Ovary (tissue), 9 donors: Measurements from ENCODE around the gene GDPD2. TPM values are rescaled to one million over a fixed set of nuclear protein-coding genes. Genes with fewer than 3 reads are reported as not detected.

Experiments used
- DNase-seq, 5 donors: peaks; one replicate each; pipeline ENCODE4 v3.0.0-alpha.2; 2019 to 2020
- H3K27ac ChIP-seq, 2 donors: fragments of 200-600 bp; one replicate each; pipeline versions ENCODE4 v1.5.1 to v1.8.0; 2019 to 2022
- H3K27me3 ChIP-seq: fragments of 200-600 bp; one replicate; pipeline ENCODE4 v1.8.0; 2022
- H3K36me3 ChIP-seq: fragments of 200-600 bp; sonication (generic); one replicate; pipeline ENCODE4 v1.5.1; 2019
- H3K4me1 ChIP-seq: one replicate; pipeline ENCODE4 v1.8.1; 2013; ENCODE audit warnings: mild to moderate bottlenecking, moderate library complexity; ENCODE audit not compliant: insufficient read depth
- H3K4me3 ChIP-seq: fragments of 200-600 bp; sonication (generic); one replicate; pipeline ENCODE4 v1.5.1; 2017
- H3K9me3 ChIP-seq, 2 donors: fragments of 200-600 bp in 1 of 2; sonication (generic) in 1 of 2; one replicate each; pipeline versions ENCODE4 v1.5.1 to v1.8.1; 2013 to 2019; ENCODE audit warnings: mild to moderate bottlenecking in 1 of 2, moderate library complexity in 1 of 2
- EP300 ChIP-seq: sonication (generic); formaldehyde crosslinking; IDR thresholded peaks from one replicate; pipeline ENCODE4 v1.6.1; 2017; ENCODE audit warnings: antibody characterized with exemption
- POLR2A ChIP-seq: fragments of 450-650 bp; IDR thresholded peaks from one replicate; pipeline ENCODE4 v1.6.1; 2017; ENCODE audit warnings: antibody characterized with exemption, mild to moderate bottlenecking, moderate library complexity
- WGBS, 3 donors: extraction: QIAGEN DNeasy Blood & Tissue Kit in 1 of 3; methylation state at CpG; one replicate each; pipeline versions ENCODE4 v1.1.5 to v1.1.7; 2013 to 2017; 5-methylcytosine and 5-hydroxymethylcytosine counted together
- intact Hi-C, 4 donors: fragments of 100-400 bp; cut with DNase I; formaldehyde crosslinking; loops; one replicate each; pipeline versions ENCODE4 v1.11.0 to v1.15.1; 2022 to 2023
- polyA plus RNA-seq, 2 donors: library from polyadenylated mRNA; stranded (reverse); fragments of 200-250 nt in 1 of 2; fragments of 350-450 nt in 1 of 2; fragmentation: Illumina TruSeq in 1 of 2; extraction: RNeasy Lipid Tissue Mini Kit (QIAGEN cat#74804) in 1 of 2; gene quantifications; one replicate each; pipeline ENCODE4 v1.2.3, GENCODE V29; 2013 to 2014
- total RNA-seq, 7 donors: library from RNA; depleted of rRNA in 2 of 7; stranded (reverse); fragments of >200 nt in 2 of 7; fragmentation: NEBNext Ultra II Directional in 3 of 7; extraction: Animal tissue kit (Norgen Biotek cat#: 25700) in 3 of 7; gene quantifications; one replicate each; pipeline versions ENCODE4 v1.1.0 to v1.2.4, GENCODE V29; 2016 to 2023
- TF ChIP-seq, protein P1 (sequence below), 3 donors: fragments of 450-650 bp in 2 of 3; fragments of 200-600 bp in 1 of 3; IDR thresholded peaks; one replicate each; pipeline versions ENCODE4 v1.5.1 to v1.8.0; 2016 to 2022; ENCODE audit warnings: antibody characterized with exemption in 3 of 3, mild to moderate bottlenecking in 1 of 3
- donor health status: DM: no; HTN: no; CAD: no; lungs with moderate emphysema.
- donor health status: DM: no; HTN: no; CAD: no.
- donor health status: Bipolar disorder and iron deficiency.
- donor health status: DM: yes; HTN: yes; CAD: no.
- donor health status: DM: no; HTN: no; CAD: no.
- donor health status: DM: yes; HTN: yes; CAD: no.

The GDPD2 gene
- total and polyA plus RNA-seq, 9 donors = not detected

DNA sequence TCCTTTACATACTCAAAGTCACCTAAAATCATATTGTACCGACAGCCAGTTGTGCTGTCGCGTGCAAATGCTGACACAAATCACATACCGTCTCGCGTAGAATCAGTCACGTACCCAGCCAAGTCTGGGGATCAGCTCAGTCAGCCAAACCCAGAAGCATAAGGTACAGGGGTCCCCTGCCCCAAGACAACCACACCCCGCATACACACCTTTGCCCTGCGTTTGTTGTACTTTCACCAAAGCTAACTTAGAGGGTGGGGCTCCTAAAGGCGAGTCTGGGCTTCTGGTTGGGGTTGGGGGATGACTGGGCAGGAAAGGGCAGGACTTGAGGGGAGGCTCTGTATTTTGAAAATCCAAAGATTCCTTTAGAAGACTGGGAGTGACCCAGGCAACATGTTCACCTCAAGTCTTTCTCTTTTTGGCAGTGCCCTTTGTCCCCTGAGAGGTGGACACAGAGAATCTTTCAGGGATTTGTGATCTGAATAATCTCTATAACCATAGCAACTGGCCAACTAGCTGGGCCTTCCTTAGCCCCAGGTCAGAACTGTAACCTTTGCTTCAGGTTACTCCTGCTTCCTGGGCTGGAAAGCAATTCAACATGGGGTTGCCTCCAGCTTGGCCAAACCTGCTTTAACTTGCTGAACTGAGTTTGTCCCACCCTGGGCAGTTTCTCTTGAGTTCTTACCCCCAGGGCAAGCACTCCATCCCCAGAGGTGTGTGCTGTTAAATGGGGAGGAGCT is 992 bp downstream of the GDPD2 start:
- intact Hi-C loops = no loop called here
- no peak for TF ChIP-seq POLR2A
- no peak for TF ChIP-seq EP300
- TF ChIP-seq, protein P1, sequence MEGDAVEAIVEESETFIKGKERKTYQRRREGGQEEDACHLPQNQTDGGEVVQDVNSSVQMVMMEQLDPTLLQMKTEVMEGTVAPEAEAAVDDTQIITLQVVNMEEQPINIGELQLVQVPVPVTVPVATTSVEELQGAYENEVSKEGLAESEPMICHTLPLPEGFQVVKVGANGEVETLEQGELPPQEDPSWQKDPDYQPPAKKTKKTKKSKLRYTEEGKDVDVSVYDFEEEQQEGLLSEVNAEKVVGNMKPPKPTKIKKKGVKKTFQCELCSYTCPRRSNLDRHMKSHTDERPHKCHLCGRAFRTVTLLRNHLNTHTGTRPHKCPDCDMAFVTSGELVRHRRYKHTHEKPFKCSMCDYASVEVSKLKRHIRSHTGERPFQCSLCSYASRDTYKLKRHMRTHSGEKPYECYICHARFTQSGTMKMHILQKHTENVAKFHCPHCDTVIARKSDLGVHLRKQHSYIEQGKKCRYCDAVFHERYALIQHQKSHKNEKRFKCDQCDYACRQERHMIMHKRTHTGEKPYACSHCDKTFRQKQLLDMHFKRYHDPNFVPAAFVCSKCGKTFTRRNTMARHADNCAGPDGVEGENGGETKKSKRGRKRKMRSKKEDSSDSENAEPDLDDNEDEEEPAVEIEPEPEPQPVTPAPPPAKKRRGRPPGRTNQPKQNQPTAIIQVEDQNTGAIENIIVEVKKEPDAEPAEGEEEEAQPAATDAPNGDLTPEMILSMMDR (IDR thresholded peaks at IDR 0.05) = no peak
- no peaks in the 10 kb centered on the region for H3K4me1 ChIP-seq
- no peak overlapping the region for H3K4me3 ChIP-seq
- 65 to 75% (median 73%) methylated on average over 10 of the region's 10 CpGs for WGBS, 3 donors
- H3K27me3 ChIP-seq = no peaks in the 10 kb centered on the region
- no peak overlapping the region for H3K27ac ChIP-seq
- no peak for DNase-seq
- H3K9me3 ChIP-seq = no peaks in the 10 kb centered on the region
- H3K36me3 ChIP-seq = no peaks in the 10 kb centered on the region

DNA sequence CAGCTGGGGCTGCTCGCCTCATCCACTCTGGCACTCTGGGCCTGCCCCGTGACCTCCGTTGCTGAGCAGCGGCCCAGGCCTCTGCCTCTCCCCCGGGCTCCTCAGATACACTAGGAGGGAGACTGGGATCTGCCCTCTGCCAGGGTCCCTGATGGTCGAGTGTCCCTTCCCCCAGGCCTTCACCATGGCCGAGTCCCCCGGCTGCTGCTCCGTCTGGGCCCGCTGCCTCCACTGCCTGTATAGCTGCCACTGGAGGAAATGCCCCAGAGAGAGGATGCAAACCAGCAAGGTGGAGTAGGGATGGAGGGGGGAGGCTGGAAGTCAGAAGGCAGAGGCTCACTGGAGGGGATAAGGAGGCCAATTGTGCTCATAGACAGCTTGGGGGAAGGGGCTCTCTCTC is 1.7 kb downstream of the GDPD2 start:
- Histone ChIP-seq H3K4me1 (no peaks in the 10 kb centered on the region), H3K36me3 (no peaks in the 10 kb centered on the region), H3K9me3 (no peaks in the 10 kb centered on the region), H3K4me3 (no peak overlapping the region), H3K27ac (no peak overlapping the region), H3K27me3 (no peaks in the 10 kb centered on the region)
- WGBS, 3 donors = 71 to 80% (median 77%) methylated on average over 10 of the region's 10 CpGs
- no peak for TF ChIP-seq POLR2A
- TF ChIP-seq, protein P1 (IDR thresholded peaks at IDR 0.05) = no peak
- TF ChIP-seq EP300 = no peak
- intact Hi-C loops = no loop called here
- no peak for DNase-seq

DNA sequence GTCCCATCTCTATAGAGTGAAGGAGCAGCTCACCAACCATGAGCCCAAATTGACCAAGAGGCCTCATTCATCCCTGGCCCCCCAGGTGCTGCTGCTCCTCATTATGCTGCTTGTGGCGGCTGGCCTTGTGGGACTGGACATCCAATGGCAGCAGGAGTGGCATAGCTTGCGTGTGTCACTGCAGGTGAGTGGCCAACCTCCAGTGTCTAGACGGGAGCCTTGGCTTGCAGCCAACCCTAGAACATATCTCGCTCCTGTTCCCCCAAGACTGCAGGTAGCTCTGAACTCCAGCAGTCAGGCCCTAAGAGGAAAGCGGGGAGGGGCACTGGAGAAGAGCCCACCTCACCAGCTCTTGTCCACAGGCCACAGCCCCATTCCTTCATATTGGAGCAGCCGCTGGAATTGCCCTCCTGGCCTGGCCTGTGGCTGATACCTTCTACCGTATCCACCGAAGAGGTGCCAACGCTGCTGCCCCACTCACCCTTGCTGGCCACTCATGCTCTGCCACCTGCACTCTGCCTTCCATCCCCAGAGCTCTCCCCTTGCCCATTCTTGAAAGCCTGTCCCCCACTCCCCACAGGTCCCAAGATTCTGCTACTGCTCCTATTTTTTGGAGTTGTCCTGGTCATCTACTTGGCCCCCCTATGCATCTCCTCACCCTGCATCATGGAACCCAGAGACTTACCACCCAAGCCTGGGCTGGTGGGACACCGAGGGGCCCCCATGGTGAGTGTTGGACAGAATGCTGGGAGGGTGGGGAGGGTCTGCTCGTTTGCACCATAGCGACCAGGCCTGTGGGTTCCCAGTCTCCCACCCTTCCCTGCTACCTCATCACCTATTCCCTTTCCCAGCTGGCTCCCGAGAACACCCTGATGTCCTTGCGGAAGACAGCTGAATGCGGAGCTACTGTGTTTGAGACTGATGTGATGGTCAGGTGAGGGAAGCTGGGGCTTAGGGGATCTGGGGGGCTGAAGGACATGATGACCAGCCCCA is 3.5 kb downstream of the GDPD2 start:
- intact Hi-C loops = no loop called here
- no peaks in the 10 kb centered on the region for H3K4me1 ChIP-seq
- TF ChIP-seq POLR2A (no peak), EP300 (no peak)
- H3K9me3 ChIP-seq = no peaks in the 10 kb centered on the region
- H3K27ac ChIP-seq = no peak overlapping the region
- no peaks in the 10 kb centered on the region for H3K27me3 ChIP-seq
- no peaks in the 10 kb centered on the region for H3K36me3 ChIP-seq
- whole genome bisulfite sequencing, 3 donors = 79 to 83% (median 82%) methylated on average over 15 of the region's 15 CpGs
- H3K4me3 ChIP-seq = no peak overlapping the region
- DNase-seq = no peak

DNA sequence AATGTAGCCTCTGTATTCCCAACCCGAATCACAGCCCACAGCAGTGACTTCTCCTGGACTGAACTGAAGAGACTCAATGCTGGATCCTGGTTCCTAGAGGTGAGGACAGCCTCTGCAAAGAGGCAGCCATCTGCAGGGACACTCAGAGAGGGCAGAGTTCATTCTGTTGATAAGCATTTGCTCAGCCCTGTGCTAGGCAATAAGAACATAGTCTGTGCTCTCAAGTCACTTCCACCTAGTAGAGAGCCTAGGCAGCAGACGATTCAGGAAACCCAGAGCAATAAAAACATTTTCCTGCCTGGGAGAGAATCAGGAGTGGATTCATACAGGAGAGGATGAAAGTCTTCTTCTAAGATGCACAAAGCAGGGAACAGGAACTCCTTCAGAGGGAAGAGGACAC is 4.3 kb downstream of the GDPD2 start:
- no peak overlapping the region for H3K4me3 ChIP-seq
- no peaks in the 10 kb centered on the region for H3K4me1 ChIP-seq
- H3K9me3 ChIP-seq = no peaks in the 10 kb centered on the region
- no peak overlapping the region for H3K27ac ChIP-seq
- intact Hi-C loops = no loop called here
- no peaks in the 10 kb centered on the region for H3K36me3 ChIP-seq
- no peak for DNase-seq
- 47 to 66% (median 53%) methylated on average over 2 of the region's 2 CpGs for WGBS, 3 donors
- no peaks in the 10 kb centered on the region for H3K27me3 ChIP-seq
- TF ChIP-seq POLR2A = no peak
- no peak for TF ChIP-seq EP300
- TF ChIP-seq, protein P1 (IDR thresholded peaks at IDR 0.05) = no peak
